ENCODE results near the gene ABLIM2.

DNA sequence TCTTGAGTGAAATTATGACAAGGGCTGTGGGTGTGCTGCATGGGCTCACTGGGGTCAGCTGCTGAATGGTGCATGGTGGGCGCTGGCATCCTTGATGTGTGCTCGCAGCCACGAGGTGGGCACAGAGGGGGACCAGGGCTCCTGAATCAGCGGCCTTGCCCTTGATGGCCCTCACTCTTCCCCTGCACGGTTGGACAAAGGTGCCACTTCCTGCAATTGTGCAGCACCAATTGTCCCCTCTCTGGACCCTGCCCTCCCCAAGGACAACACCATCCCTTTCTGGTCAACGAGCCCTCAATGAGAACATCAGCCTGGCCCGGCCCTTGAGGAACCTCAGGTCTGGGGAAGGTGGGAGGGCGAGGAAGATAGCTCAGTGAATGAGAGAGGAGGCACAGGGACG is 16.1 kb downstream of the ABLIM2 start:
- TF ChIP-seq, protein P1, sequence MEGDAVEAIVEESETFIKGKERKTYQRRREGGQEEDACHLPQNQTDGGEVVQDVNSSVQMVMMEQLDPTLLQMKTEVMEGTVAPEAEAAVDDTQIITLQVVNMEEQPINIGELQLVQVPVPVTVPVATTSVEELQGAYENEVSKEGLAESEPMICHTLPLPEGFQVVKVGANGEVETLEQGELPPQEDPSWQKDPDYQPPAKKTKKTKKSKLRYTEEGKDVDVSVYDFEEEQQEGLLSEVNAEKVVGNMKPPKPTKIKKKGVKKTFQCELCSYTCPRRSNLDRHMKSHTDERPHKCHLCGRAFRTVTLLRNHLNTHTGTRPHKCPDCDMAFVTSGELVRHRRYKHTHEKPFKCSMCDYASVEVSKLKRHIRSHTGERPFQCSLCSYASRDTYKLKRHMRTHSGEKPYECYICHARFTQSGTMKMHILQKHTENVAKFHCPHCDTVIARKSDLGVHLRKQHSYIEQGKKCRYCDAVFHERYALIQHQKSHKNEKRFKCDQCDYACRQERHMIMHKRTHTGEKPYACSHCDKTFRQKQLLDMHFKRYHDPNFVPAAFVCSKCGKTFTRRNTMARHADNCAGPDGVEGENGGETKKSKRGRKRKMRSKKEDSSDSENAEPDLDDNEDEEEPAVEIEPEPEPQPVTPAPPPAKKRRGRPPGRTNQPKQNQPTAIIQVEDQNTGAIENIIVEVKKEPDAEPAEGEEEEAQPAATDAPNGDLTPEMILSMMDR (IDR thresholded peaks at IDR 0.05): no peak
- no peak for TF ChIP-seq POLR2A (IDR thresholded peaks at IDR 0.05)

Measured in body of pancreas (tissue), 4 donors.